PC-9 (cell line): ENCODE results near the gene USH1G.

ENCODE experiments used
- EZH2 ChIP-seq: fragments of 200-600 bp; sonication (generic); IDR thresholded peaks from 2 replicates; pipeline ENCODE4 v1.8.0; 2017; ENCODE audit warnings: antibody characterized with exemption, low read depth
- TF ChIP-seq, protein P1 (sequence below): fragments of 200-600 bp; sonication (generic); conservative IDR thresholded peaks from 2 replicates; pipeline ENCODE4 v1.6.1; 2017; ENCODE audit warnings: mixed run types, antibody characterized with exemption, mild to moderate bottlenecking, moderate library complexity

DNA sequence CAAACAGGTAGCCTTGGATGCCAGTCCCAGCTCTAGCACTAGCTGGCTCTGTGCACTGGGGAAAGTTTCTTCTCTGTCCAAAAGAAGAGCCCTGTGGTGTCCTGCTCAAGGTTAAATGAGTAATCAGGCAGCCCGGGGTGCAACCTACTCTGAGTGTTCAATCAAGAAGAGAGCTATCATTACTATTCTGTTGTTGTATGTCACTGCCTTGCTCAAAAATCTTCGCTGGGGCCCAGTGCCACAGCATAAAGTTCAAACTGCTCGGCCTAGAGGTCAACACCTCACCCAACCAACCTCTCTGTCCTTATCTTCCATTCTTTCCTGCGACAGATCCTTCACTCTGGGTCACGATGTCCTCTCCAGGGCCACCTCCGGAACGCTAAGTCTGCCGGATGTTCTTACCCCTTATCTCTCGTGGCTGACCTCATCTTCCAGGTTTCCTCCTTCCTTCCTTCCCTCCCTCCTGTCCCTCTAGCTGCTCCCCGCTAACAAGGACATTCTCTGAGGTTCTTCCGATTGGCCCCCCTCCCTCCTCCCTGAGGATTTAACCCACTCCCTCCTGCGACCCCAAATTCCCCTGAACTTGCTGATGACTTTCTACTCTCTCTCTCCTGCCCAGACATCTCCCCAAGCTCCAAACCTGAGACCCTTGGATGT is 54.7 kb downstream of the USH1G start:
- no peak for TF ChIP-seq EZH2
- TF ChIP-seq, protein P1, sequence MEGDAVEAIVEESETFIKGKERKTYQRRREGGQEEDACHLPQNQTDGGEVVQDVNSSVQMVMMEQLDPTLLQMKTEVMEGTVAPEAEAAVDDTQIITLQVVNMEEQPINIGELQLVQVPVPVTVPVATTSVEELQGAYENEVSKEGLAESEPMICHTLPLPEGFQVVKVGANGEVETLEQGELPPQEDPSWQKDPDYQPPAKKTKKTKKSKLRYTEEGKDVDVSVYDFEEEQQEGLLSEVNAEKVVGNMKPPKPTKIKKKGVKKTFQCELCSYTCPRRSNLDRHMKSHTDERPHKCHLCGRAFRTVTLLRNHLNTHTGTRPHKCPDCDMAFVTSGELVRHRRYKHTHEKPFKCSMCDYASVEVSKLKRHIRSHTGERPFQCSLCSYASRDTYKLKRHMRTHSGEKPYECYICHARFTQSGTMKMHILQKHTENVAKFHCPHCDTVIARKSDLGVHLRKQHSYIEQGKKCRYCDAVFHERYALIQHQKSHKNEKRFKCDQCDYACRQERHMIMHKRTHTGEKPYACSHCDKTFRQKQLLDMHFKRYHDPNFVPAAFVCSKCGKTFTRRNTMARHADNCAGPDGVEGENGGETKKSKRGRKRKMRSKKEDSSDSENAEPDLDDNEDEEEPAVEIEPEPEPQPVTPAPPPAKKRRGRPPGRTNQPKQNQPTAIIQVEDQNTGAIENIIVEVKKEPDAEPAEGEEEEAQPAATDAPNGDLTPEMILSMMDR = no peak
